ENCODE results near the gene MTCP1. TPM values are rescaled to one million over a fixed set of nuclear protein-coding genes. Genes with fewer than 3 reads are reported as not detected.

MTCP1 gene
- total RNA-seq, 1 experiment from 2014 or later = 21.1 TPM

- Histone ChIP-seq H3K36me3 (peaks cover 4% of the 10 kb centered on the region; the same call in 1 of the 2 replicates), H3K9me3 (replicated peaks) (no peaks in the 10 kb centered on the region), H3K27ac (no peak overlapping the region), H3K4me3 (no peak overlapping the region), H3K4me1 (no peaks in the 10 kb centered on the region; the same call in 1 of the 2 replicates), H3K27me3 (no peaks in the 10 kb centered on the region)
- DNase-seq = no peak
These were observed 42.1 kb downstream of the MTCP1 start for GRCh38 chrX:155028877-155029291.

- H3K4me3 ChIP-seq = peak overlapping the region; percentile 78
- H3K36me3 ChIP-seq = no peaks in the 10 kb centered on the region
- DNase-seq = peak in 1 of 2 experiments; percentile 6
- H3K27ac ChIP-seq = peak overlapping the region; percentile 96
- H3K9me3 ChIP-seq (replicated peaks) = no peaks in the 10 kb centered on the region
- H3K4me1 ChIP-seq = no peaks in the 10 kb centered on the region; the same call in 1 of the 2 replicates
- H3K27me3 ChIP-seq = no peaks in the 10 kb centered on the region
These were observed 42.8 kb downstream of the MTCP1 start for GRCh38 chrX:155028129-155028528.

- no peaks in the 10 kb centered on the region for H3K27me3 ChIP-seq
- DNase-seq = peak; percentile 2 to 31
- H3K4me1 ChIP-seq = no peaks in the 10 kb centered on the region; the same call in 1 of the 2 replicates
- peak overlapping the region; percentile 78 for H3K4me3 ChIP-seq
- H3K27ac ChIP-seq = peak overlapping the region; percentile 96
- H3K36me3 ChIP-seq = no peaks in the 10 kb centered on the region
- no peaks in the 10 kb centered on the region for H3K9me3 ChIP-seq (replicated peaks)
These were observed 43.3 kb downstream of the MTCP1 start for GRCh38 chrX:155027509-155028066.

- no peaks in the 10 kb centered on the region; the same call in 1 of the 2 replicates for H3K4me1 ChIP-seq
- H3K9me3 ChIP-seq (replicated peaks) = no peaks in the 10 kb centered on the region
- H3K4me3 ChIP-seq = peak within 1 kb of the TSS; percentile 78
- H3K27ac ChIP-seq = peak within 1 kb of the TSS; percentile 96
- no peaks in the 10 kb centered on the region for H3K36me3 ChIP-seq
- peak; percentile 92 to 94 for DNase-seq
- no peaks in the 10 kb centered on the region for H3K27me3 ChIP-seq
These were observed 44.0 kb downstream of the MTCP1 start, which contains the start of gene FUNDC2 for GRCh38 chrX:155026727-155027508. Gene FUNDC2, plus strand, starts transcription at chrX:155026844. Its CDS starts 95 bp downstream, at chrX:155026939.

GRCh38 chrX:155026420-155026726 is 44.6 kb downstream of the MTCP1 start:
- no peak for DNase-seq
- Histone ChIP-seq H3K27ac (peak overlapping the region; percentile 96), H3K4me1 (no peaks in the 10 kb centered on the region; the same call in 1 of the 2 replicates), H3K9me3 (replicated peaks) (no peaks in the 10 kb centered on the region), H3K4me3 (peak overlapping the region; percentile 78), H3K27me3 (no peaks in the 10 kb centered on the region), H3K36me3 (no peaks in the 10 kb centered on the region)

- Histone ChIP-seq H3K4me3 (no peak overlapping the region), H3K9me3 (replicated peaks) (no peaks in the 10 kb centered on the region), H3K36me3 (no peaks in the 10 kb centered on the region), H3K27ac (no peak overlapping the region), H3K4me1 (no peaks in the 10 kb centered on the region; the same call in 1 of the 2 replicates), H3K27me3 (no peaks in the 10 kb centered on the region)
- no peak for DNase-seq
These were observed 46.8 kb downstream of the MTCP1 start for GRCh38 chrX:155023907-155024833.

GRCh38 chrX:155022585-155022984 is 48.4 kb downstream of the MTCP1 start, which contains the start of gene F8:
Gene F8, minus strand, starts transcription at chrX:155022723. Its CDS starts 171 bp downstream, at chrX:155022552.
- H3K4me1 ChIP-seq = no peaks in the 10 kb centered on the region
- H3K9me3 ChIP-seq (replicated peaks) = no peaks in the 10 kb centered on the region
- no peak for DNase-seq

GRCh38 chrX:155020591-155020990 is 50.3 kb downstream of the MTCP1 start:
- Histone ChIP-seq H3K4me3 (no peak overlapping the region), H3K27ac (no peak overlapping the region), H3K27me3 (no peaks in the 10 kb centered on the region), H3K36me3 (no peaks in the 10 kb centered on the region), H3K4me1 (no peaks in the 10 kb centered on the region), H3K9me3 (replicated peaks) (no peaks in the 10 kb centered on the region)
- DNase-seq = no peak

More at GRCh38 chrX:155022585-155022984, 48.4 kb downstream of the MTCP1 start, which contains the start of gene F8:
- no peak within 1 kb of the TSS for H3K4me3 ChIP-seq
- H3K27me3 ChIP-seq = no peaks in the 10 kb centered on the region
- no peaks in the 10 kb centered on the region for H3K36me3 ChIP-seq
- H3K27ac ChIP-seq = no peak within 1 kb of the TSS

Other genes starting within 250 kb of the MTCP1 start
- not detected in 2 replicates for gene SMIM9, start 236.5 kb downstream of the MTCP1 start, total RNA-seq (2014; rRNA removed; shearing (Covaris generic))
- 4.6 and 5.2 TPM in 2 replicates for gene F8A1, start 184.8 kb downstream of the MTCP1 start, total RNA-seq (2014; rRNA removed; shearing (Covaris generic))
- 0.23 and 0.42 TPM in 2 replicates for gene F8, start 48.4 kb downstream of the MTCP1 start, total RNA-seq (2014; rRNA removed; shearing (Covaris generic))
- gene FUNDC2, start 44.3 kb downstream of the MTCP1 start, total RNA-seq (2014; rRNA removed; shearing (Covaris generic)) = 94.2 and 97.0 TPM in 2 replicates
- gene CMC4, start within 50 bp of the MTCP1 start, total RNA-seq (2014; rRNA removed; shearing (Covaris generic)) = 12.3 and 18.7 TPM in 2 replicates
- gene BRCC3, start 372 bp upstream of the MTCP1 start, total RNA-seq (2014; rRNA removed; shearing (Covaris generic)) = 16.6 and 17.5 TPM in 2 replicates
- gene VBP1, start 145.3 kb upstream of the MTCP1 start, total RNA-seq (2014; rRNA removed; shearing (Covaris generic)) = 106 and 118 TPM in 2 replicates
- gene RAB39B, start 193.4 kb upstream of the MTCP1 start, total RNA-seq (2014; rRNA removed; shearing (Covaris generic)) = 0.34 and 0.56 TPM in 2 replicates

Measured in SJCRH30 (cell line).